HG03442 (cell line): ENCODE measurements around the gene POLH.

Experiments
- ATAC-seq: cut with Tn5 transposase; IDR thresholded peaks from one replicate; pipeline ENCODE4 v1.9.1; 2021; ENCODE audit warnings: mild to moderate bottlenecking, moderate library complexity; ENCODE audit not compliant: unreplicated experiment

POLH gene

DNA sequence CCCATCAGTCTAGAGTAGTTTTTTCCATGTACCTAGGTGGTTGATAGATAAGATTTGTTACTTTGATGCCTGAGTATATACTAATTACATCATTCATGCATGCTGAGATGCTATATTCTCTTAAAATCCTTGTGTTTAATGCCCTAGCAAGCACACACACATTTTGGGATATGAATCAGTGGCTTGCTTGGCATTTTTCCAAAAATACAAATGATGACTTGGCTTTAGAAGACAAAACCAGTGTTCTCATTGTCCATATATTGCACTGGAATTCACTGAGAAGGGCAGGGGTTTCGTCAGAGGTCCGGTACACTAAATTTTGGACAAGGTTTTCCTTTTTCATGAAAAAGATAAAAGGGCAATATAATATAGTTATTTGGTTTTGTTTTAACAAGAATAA lies 28.2 kb downstream of the POLH start:
- ATAC-seq: no peak

DNA sequence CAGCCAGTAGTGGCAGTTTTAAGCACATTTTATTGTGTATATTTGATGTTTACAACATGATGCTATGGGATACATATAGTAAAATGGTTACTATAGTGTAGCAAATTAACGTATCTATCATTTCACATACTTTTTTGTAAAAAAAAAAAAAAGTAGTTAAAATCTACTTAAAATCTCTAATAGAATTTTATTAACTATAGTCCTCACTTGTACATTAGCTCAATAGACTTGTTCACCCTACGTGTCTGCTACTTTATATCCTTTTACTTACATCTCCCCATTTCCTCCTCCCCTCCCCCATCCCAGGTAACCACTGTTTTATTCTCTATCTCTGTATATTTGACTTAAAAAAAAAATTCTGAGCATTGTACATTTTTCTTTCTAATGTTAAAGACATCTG lies 30.0 kb downstream of the POLH start:
- no peak for ATAC-seq

DNA sequence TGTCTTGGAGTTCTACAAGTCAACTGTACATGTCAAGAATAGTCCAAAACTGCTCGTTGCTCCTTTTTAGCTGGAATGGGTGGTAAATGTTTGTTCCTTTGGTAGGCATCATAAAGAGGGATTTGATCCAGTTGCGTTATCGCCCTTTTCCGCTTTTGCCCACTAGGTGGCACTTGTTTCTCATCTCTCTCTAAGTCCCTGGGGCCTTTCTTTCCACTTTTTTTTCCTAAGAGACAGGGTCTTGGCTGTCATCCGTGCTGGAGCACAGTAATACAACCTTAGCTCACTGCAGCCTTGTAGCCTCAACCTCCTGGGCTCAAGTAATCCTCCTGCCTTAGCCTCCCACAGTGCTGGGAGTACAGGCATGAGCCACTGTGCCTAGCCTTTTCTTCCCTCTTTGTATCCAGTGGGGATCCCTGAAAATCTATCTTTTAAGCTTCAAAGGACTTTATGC lies 32.4 kb downstream of the POLH start:
- no peak for ATAC-seq

DNA sequence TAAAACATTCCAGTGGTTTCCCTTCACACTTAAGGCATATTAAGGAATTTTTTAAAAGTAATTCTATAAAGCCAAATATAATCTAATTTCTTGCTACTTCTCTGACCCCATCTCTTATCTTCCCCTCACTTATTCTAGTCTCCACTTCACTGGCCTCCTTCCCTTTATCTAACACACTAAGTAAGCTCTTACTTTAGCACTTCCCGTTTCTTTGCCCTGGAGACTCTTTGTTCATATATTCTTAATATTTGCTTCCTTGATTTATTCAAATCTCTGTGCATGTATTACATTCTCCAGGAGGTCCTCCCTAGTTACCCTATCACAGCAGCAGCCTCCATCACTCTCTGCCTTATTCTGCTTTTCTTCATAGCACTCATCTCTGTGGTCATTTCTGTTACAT lies 32.8 kb downstream of the POLH start:
- ATAC-seq: no peak

DNA sequence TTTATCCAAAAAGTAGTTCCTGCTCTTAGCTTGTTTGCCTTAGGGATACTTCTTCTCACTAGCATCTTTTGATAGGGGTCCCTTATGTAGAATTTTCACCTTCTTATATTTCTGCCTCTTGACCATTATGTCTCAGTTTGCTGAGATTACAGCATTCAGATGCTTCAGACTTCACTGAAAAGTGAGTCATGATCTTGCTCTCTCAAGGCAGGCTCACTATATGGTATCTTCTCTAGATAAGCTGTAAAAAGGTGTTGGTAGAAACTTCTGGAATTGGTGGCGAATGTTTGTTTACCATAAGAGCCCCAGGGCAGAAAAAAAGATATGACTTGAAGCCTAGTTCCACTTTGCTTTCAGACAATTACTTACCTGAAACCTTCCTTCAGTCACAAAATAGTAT lies 33.4 kb downstream of the POLH start:
- ATAC-seq: no peak

DNA sequence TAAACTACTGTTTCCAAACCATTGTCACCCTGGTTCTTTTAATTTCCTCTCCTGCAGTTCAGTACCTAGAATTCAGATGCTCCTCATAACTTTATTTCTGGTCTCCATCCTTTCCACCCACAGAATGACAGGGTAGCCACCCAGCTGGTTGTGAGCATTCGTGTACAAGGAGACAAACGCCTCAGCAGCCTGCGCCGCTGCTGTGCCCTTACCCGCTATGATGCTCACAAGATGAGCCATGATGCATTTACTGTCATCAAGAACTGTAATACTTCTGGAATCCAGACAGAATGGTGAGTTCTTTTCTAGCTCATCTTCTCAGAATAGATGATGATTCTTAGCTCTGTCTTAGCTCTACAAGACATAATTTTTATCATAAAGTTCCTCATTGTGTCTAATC lies 34.4 kb downstream of the POLH start:
- no peak for ATAC-seq

DNA sequence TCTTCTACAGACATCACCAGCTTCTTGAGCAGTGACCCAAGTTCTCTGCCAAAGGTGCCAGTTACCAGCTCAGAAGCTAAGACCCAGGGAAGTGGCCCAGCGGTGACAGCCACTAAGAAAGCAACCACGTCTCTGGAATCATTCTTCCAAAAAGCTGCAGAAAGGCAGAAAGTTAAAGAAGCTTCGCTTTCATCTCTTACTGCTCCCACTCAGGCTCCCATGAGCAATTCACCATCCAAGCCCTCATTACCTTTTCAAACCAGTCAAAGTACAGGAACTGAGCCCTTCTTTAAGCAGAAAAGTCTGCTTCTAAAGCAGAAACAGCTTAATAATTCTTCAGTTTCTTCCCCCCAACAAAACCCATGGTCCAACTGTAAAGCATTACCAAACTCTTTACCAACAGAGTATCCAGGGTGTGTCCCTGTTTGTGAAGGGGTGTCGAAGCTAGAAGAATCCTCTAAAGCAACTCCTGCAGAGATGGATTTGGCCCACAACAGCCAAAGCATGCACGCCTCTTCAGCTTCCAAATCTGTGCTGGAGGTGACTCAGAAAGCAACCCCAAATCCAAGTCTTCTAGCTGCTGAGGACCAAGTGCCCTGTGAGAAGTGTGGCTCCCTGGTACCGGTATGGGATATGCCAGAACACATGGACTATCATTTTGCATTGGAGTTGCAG lies 37.9 kb downstream of the POLH start:
- ATAC-seq: no peak

DNA sequence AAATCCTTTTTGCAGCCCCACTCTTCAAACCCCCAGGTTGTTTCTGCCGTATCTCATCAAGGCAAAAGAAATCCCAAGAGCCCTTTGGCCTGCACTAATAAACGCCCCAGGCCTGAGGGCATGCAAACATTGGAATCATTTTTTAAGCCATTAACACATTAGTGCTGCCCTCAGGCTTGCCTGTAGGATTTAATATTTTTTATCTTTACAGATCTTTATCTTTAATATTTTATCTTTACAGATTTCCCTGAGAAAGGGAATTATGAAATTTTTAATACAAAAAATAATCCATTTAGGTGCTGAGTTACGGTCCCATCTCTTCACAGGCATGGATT lies 38.4 kb downstream of the POLH start:
- no peak for ATAC-seq

DNA sequence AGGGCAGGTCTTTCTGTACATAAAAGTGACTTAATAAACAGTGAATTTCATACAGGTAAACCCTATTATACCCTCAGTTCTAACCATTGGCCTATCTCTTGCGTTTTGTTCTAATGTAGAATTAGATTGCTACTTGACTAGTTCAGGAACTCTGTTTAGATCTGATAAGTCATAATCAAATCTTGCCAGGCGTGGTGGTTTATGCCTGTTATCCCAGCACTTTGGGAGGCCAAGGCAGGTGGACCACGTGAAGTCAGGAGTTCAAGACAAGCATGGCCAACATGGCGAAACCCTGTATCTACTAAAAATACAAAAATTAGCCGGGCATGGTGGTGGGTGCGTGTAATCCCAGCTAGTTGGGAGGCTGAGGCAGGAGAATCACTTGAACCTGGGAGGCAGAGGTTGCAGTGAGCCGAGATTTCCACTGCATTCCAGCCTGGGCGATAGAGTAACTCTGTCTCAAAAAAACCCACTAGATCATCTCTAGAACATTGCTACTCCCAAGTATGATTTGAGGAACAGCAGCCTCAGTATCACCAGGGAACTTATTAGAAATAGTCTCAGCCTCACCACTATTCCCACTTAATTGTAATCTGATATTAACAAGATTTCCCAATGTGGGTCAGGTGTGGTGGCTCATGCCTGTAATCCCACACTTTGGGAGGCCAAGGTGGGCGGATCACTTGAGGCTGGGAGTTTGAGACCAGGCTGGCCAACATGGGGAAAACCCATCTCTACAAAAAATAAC lies 40.9 kb downstream of the POLH start:
- ATAC-seq: no peak

DNA sequence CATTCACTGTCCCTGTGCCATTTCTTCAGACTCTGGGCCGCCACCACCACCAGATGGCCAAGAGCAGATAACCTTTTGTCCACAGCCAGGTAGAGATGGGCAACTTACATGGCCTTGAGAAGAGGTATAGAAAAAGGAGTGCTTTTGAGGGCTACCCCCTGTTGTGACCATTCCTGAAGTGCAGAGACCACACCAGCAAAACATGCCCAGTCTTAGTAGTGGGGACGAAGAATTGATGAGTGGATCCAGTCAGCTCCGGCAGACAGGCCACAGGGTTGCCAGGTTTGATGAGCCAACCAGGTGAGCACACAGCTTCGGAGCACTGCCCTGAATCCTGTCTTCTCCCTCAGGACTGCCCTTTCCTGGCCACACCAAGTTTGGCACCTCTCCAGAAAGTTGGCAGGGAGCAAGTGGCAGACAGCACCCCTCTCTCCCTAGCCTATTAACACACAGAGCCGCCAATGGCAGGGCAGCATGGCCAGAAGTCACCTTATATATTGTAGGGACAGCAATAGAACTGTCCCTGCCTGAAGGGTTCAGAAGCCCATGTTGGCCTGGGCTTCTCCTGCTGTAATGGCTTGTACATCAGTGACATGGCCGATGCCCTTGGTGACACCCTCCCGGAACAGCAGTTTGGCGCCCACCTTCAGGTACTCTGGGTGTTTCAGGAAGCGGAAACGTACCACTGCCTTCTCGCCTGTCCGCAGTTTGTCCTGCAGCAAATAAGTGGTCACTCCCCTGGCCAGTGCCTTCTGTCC lies 45.3 kb downstream of the POLH start:
- ATAC-seq: no peak

DNA sequence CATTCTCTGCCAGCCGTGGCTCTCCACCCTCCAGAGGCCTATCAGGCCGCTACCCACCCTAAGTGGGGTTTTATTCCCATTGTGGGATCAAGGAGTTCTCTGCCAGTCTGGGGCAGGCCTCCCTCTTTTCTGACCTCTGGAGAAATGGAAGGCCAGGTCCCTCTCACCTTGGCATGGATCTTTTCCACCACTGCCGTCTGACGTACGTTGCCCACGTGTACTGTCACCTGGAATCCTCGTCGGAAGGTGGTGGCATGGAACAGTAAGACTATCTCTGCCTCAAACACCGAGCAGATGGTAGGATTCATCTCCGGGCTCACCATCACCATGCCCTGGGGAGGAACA lies 45.8 kb downstream of the POLH start:
- ATAC-seq: no peak

DNA sequence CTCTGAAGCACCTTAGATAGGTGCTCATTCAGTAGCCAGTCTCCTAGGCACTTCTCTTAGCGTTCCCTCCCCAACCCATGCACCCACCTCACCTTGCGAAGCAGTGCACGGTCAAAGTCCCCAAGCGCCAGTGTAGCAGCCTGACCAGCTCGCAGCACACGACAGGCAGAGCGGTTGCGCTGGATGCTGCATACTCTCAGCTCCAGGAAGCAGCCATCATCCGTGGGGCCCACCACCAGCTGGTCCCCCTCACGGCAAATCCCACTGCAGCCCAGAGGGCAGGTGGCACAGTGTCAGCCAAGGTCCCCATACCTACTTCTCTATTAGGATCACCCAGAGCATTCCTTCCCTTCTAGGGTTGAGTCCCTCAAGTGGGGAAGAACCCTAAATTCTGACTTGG lies 46.6 kb downstream of the POLH start:
- no peak for ATAC-seq

DNA sequence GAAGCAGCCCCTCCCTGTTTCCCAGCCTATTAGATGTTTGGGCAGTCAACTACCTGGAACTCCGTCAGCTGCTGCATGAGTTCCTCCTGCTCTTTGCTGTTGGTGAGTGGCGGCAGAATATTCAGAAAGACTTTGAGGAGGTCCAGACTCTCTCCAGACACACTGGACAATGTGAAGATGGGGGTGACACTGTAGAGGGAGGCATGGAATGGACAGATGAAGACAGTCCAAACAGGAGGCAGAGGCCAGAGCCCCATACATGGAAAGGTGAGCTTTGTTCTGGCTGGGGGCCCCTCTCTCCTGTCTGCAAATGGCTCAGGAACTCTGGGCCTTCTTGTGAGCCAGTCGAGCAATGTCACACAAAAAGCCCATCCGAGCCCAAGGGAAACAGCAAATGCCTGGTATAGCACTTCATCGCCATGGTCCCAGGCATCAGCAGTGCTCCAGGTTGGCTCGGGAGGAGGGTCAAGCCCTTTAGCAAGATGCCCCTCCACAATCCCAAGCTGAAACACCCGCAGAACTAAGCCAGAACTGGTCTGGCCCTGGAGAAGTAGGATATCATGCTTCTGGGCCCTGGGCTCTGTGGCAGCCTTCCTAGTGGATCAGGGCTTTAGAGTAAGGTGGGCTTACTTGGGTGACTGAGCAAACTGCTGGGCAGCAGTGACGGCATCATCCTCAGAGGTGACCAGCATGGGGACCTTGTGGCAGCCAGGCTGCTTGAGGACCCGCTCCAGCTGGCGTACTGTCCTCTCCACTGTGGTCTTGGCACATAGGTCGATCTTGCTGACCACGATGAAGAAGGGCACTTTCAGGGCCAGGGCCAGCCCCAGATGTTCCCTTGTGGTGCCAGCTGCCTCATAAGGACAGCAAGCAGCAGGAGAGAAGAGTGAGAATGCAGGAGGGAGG lies 48.1 kb downstream of the POLH start:
- no peak for ATAC-seq

DNA sequence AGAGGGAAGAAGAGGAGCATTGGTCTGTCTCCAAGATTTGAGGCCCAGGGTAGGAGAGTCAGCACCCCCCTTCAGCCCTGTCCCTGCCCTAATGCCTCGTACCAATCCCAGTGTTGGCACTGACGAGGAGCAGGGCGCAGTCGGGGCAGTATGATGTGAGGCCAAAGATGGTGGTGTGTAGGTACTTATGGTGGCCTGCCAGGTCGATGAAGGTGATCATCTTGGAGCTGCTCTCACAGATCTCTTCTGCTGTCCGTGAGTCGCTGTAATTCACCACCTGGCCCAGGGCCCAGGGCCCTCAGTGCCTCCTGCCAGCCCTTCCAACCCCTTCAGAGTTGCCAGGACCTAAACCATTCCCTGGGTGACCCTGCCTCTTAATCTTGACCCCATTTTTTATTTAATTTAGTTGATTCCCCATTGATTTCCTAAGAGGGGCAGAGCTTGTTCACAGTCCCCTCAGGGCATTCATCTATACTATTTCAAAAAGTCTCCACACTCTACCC lies 48.9 kb downstream of the POLH start:
- no peak for ATAC-seq

DNA sequence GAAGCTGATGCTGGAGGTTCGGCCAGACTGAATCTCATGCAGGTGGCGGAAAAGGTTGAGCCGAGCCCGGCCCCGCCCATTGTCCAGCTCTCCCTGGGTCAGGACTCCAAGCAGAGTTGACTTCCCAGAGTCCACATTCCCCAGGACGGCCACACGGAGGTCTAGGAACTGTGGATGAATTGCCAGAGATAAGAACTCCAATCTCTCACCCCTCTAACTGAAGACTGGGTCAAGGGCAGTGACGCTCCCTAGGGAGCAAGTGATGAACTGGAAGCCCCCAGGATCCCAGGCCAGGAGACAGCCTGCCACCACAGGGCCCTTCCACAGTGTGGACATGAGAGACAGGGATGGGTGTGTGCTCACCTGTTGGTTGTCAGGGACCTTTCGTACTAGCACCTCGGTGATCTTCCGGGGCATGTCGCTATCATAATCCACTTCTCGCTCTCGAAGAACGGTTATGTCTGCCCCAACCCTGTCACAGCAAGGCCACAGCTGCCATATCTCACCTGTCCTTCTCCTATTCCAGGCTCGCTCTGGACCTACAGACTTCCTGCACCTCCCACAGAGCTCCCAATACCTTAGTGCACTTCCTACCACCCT lies 49.5 kb downstream of the POLH start:
- ATAC-seq: no peak

DNA sequence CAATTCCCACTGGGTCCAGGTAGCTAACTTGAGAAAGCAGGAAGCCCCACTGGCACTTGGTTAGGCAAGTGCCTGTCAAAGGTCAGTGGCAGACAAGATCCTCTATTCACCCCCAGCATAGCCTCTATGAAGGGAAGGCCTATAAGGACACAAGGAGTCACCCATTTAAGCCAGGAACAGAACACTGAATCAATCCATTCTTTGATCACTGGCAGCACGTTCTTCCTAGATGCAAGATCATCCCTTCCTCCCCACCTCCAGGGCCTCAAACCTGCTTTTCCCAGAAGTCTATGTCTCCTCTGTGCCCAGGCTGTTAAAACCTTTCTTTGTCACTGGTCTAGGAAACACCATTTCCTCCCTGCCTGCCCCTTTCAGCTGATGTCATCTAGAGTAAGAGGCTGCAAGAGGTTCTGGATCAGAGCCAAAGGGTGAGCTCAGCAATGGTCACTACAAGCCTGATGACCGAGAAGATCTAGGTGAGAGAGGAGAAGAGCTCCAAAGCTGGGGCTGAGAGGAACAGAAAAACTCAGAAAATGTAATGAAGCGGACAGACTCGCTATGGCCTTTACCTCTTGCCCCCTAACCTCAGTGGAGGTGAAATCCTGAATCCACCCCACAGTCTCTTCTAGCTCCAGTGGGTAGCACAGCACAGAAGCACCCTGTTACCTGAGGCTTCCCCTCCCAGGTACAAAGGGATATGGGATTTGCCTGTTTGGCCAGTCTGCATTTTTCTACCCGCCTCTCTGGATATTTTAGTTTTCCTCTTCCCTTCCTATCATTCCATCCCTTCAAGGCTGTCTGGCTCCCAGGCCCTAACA lies 51.2 kb downstream of the POLH start:
- ATAC-seq: no peak

DNA sequence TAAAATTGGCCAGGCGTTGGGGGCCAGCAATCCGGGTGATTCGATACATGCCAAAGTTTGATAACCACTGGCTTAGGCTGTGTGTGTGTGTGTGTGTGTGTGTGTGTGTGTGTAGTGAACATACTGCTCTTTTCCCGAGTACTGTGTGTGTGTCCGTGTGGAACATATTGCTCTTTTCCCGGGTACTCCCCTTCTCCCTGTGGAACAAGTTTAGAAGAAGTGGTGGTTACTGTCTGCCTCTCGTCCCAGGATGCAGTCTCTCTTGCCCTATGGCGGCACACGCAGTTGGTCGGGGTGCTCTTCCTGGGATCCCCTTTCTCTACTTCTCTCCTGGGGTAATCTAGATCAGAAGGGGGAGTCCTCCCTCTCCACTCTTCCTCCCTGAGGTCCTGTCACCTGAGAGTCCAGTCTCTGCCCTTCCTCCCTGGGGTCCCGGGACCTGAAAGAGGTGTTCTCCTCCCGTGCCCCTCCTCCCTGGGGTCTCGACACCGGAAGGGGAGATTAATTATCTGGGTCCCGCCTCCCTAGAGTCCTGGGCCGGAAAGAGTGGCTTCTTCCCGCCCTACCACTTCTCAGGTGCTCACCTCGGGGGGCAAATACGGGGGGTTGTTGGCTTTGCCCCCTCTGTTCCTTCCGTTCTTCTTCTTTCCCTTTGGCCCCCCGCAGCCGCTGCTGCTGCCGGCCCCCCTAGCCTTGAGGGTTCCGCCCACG lies 52.6 kb downstream of the POLH start:
- no peak for ATAC-seq

DNA sequence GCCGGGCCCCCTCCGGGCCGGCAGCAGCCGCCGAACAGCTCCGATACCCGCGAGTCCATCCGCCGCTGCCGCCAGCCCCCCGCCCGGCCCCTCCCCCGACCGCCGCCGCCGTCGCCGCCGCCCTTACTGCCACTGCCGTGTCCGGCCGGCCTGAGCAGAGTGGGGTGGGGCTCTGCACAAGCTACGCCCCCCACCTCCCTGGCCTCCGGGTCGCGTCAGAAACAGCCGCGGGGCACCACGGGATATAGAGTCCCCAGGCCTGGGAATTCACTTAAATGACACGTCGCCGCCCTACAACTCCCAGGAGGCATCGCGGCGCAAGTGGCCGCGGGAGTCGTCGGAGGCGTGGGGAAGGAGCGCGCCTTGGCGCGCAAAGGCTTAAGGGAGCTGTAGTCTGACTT lies 53.1 kb downstream of the POLH start, which contains the start of gene GTPBP2:
GTPBP2 (minus strand) TSS at position 161 of the 401 bp plus-strand sequence; CDS start at position 59, 102 bp downstream.
- ATAC-seq: peak; percentile 83
